Measurements from ENCODE around the gene MYO1C.
A peak's percentile ranks its signal among the peaks of the same experiment; 100 is the strongest.
"Not testable (repeated sequence)": the region's sequence is repeated elsewhere in the genome, so short reads cannot be mapped to it uniquely, and the experiment has no call there.

The MYO1C gene

DNA sequence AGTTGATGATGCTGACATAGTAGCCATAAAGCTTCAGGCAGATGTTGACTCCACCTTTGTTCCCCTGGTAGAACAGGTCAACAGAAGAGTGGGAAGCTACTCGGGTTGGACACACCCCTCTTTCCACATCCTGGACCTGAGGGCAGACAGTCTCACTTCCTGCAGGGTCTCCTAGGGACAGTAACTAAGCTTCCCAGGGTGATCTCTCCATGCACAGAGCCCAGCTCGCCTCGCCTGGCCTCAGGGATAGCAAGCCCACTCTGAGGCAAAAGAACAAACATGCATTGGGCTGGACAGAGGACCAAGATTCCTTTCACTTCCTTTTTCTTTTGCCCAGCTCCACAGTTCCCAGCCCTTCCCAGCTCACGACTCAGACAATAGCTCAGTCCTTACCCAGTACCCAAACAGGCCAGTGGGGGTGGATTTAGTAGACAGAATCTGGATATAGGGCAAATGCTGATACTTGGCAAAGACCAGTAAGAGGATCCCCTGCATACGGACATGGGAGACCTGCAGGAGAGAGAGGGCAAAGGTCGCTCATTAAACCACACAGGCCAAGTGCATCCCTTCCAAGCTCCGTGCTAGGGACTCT lies 16.9 kb upstream of the MYO1C start:
- DNase-seq (ENCODE audit: low read depth), result no peak

- not testable (repeated sequence) for DNase-seq (ENCODE audit: low read depth)
These were observed 16.2 kb upstream of the MYO1C start for GRCh38 chr17:1508709-1509108.

- no peak for DNase-seq (ENCODE audit: low read depth)
These were observed 14.3 kb upstream of the MYO1C start for GRCh38 chr17:1506649-1507267.

DNA sequence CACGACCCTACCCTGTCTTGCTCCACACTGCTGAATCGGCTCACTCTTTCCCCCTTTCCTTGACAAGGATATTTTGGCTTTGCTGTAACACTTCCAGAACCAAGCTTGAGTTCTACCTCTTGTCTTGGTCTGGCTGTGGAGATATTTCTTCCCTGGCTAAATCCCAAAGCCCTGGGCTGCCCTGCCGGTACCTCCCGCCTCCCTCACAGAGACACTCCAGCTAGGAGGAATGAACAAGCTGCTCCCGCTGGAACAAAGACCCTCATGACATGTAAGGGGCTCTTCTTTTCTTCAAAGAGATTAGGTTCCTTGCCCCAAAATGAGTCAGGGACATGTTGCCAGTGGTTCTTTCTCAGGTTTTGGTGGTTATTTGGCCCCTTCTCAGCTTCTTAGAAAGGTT lies 13.1 kb upstream of the MYO1C start:
- DNase-seq (ENCODE audit: low read depth), result no peak

GRCh38 chr17:1504866-1505265 lies 12.4 kb upstream of the MYO1C start:
- DNase-seq (ENCODE audit: low read depth), result no peak

DNA sequence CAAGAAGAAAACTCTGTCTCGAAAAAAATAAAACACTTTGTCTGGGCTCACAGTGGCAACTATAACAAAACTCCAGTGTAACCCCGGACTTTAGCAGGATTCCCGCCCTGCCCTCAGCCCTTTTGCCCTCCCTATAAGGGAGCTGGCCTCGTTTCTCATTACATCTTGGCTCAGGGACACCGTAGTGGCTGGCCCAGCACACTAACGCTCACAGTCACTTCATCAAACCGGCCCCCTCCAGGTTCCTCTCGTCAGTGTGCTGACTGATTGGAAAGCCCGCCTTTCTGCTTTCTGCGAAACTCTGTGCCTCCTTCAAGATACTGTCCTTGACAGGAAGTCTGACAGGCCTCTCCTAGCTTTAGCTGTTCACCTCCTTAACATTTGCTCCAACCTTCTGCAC lies 11.2 kb upstream of the MYO1C start:
- DNase-seq (ENCODE audit: low read depth), result no peak

- no peak for DNase-seq (ENCODE audit: low read depth)
These were observed 6.4 kb upstream of the MYO1C start for GRCh38 chr17:1498869-1499268.

GRCh38 chr17:1498233-1498632 lies 5.7 kb upstream of the MYO1C start:
- no peak for DNase-seq (ENCODE audit: low read depth)

DNA sequence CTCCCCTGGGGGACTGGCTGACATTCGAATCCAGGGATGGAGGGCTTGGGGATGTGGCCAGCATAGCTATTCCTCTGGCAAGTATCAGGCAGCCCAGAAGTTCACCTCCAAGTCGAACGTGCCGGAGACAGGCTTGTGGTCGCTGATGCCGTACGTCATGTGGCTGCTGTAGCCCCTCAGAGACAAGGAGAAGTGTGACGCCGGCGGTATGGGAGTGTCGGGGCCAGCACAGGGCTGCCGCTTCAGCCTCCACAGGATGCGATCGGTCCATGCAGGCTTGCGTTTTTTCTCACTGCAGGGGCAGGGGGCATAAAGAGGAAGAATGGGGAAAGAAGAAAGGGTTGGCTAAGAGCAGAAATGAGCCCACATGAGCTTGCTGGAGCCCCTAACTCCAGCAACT lies 5.3 kb upstream of the MYO1C start:
- DNase-seq (ENCODE audit: low read depth), result no peak

DNA sequence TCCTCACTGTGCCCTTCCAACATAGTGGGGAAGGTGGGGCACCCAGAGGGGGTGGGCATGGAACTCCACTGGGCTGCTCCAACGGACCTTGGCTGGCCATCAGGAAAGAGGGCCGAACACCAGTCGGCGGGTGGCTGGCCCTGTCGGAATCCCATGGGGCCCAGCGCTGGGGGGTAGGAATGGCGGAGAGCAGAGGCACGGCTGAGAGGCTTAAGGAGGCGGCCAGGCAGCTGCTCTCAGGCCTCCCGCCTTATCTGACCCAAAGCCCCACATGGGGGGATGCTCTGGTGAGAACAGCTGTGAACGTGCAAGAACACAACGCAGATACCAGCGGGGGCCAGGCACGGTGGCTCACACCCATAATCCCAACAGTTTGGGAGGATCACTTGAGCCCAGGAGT lies 4.4 kb upstream of the MYO1C start:
- DNase-seq (ENCODE audit: low read depth), result no peak

DNA sequence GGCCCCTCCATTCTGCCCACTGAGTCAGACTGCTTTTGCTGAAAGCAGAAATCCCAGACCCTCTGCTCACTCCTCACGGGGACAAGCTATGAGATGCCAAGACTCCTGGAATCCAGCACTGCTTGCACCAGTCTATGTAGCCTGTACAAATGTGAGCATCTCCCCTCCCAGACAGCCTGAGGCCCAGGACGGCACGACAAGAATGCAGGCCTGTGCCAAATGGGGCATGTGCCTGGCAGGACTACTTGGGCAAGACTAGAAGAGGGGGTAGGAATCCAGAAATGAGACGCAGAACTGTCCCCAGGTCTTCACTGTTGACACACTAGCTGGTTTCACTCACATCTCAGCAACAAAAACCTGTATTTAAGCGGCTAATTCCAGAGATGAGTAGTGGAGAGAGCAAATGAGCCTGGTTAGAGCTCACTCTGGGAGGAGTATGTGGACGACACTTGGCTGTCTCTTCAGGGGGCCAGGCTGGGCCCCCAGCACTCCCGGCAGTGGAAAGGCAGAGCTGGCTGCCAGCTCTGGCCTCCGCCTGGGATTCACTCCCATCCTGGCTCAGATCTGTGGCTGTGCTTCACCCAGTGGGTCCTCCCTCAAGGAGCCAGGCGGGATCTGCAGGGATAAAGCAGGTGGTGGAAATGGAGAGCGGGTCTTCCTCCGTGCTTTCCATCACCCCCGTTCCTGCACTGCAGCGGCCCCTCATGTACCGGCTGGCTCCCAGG lies 2.9 kb upstream of the MYO1C start:
- no peak for DNase-seq (ENCODE audit: low read depth)

- no peak for DNase-seq (ENCODE audit: low read depth)
These were observed 2.3 kb upstream of the MYO1C start for GRCh38 chr17:1494736-1495253.

DNA sequence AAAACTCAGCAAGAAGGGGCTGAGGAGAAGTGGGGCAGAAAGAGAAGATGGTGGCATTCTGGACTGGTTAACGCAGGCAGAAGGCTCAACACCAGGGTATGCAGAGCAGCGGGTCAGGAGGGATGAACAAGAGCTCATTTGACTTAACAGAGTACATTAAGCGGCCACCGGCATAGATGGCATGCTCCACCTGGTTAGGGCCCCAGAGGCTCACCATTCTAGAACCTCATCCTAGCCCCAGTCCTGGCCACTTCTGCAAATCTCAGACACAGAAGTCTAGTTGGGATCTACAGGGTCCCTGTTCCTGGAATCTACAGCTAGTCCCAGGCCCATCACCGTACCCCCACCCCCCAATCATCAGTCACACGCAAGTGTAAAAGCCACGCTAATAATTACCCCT lies 1.7 kb upstream of the MYO1C start:
- DNase-seq (ENCODE audit: low read depth), result no peak

GRCh38 chr17:1493291-1493980 lies 950 bp upstream of the MYO1C start:
- no peak for DNase-seq (ENCODE audit: low read depth)

GRCh38 chr17:1491443-1492248 lies 840 bp downstream of the MYO1C start:
- DNase-seq (ENCODE audit: low read depth), result no peak

DNA sequence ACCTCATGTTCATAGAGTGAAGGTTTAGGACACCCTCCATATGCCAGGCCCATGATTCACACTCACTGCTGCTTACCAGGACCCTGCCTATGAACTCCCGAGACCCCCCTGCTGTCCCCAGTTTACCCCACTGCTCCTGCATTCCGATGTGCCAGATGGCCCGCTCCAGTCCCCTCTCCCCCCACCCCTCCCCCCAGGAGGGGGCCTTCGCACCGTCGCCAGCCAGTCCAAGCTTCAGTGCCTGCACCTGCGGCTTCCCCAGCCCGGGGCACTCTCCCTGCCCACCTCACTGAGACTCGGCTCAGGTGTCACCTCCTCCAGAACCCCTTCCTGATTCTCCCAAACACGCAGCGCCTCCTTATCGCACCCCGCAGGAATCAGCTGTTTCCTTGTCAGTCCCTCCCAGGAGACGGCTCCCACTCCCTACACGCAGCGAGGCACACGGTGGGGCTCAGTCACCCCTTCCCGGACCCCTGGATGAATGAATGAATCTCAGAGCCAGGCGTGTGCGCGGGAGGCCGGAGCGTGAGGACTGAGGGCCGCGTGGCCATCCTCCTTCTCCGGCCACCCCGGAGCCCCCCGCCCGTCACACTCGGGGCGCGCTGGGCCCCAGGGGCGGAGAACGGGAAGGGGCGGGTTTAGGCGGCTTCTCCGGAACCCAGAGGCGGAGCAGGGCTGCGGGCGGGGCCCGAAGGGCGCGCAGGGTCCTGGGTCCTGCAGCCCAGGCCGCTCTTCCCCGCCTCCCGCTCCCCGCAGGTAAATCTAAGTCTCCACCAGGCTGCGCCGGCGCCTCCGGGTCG lies 1.6 kb downstream of the MYO1C start:
- no peak for DNase-seq (ENCODE audit: low read depth)

GRCh38 chr17:1488826-1489270 lies 3.6 kb downstream of the MYO1C start:
- no peak for DNase-seq (ENCODE audit: low read depth)

GRCh38 chr17:1487939-1488825 lies 4.3 kb downstream of the MYO1C start:
- DNase-seq (ENCODE audit: low read depth), result peak; percentile 46

DNA sequence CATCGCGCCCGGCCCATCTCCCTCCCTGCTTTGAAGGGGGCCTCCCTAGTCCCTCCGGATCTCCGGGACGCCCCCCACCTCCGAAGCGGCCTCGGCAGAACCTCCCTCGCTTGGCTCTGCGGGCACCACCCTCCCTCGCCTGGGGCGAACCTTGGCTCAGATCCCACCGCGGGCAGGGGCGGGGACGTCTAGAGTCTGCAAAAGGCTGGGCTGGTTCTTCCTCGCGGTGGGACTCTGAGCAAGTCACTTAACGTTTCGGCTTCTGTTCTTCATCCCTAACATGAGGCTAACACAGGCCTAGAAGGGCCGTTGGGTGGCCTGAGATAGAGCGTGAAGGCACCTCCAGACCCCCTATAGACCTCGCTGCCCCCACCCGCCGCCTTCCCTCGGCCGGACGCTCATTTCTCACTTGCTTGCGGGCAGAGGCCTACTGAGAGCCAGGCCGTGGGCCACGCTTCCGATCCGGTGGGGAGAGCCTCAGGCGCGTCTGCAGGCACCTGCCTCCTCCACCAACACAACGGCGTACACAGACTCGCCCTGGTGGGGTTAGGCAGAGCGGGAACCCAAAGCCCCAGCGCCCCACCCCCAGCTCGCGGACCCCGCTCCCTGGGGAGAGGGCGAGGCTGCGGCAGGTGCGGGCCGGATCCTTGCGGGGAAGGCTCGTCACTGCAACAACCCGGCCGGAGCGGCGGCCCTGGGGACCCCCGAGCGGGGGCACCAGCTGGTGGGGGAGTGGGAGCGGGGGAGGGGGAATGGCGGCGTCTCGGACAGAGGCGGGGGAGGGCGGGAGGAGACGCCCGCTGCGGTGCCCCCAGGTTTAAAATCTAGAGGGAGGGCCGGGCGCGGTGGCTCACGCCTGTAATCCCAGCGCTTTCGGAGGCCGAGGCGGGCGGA lies 5.4 kb downstream of the MYO1C start:
- DNase-seq (ENCODE audit: low read depth), result peak; percentile 58

Measured in activated gamma-delta T cell treated with anti-CD3 and anti-CD28 coated beads, Interleukin-2, amount 50 U/mL, for 16 hours (primary cell).